Activated T-cell treated with anti-CD3 and anti-CD28 coated beads, Interleukin-2, amount 50 U/mL, for 4 hours (primary cell): ENCODE results near the gene DLEU7. TPM values are rescaled to one million over a fixed set of nuclear protein-coding genes. Genes with fewer than 3 reads are reported as not detected.

Experiments used
- ATAC-seq, 2 donors: fragments of 200-7000 bp; cut with Tn5 transposase; one replicate each; pipeline ENCODE4 v1.10.0; 2021
- DNase-seq: peaks from one replicate; pipeline ENCODE4 v3.0.0-alpha.2; 2020
- H3K27me3 Mint-ChIP-seq: one replicate; pipeline ENCODE4 v1.8.0; 2021; ENCODE audit warnings: low read depth, mixed read lengths
- H3K36me3 Mint-ChIP-seq: one replicate; pipeline ENCODE4 v1.8.0; 2022; ENCODE audit warnings: mixed read lengths; ENCODE audit not compliant: insufficient read depth
- H3K4me1 Mint-ChIP-seq: one replicate; pipeline ENCODE4 v1.8.0; 2021; ENCODE audit warnings: low read depth, mixed read lengths
- H3K4me3 Mint-ChIP-seq: one replicate; pipeline ENCODE4 v1.8.0; 2021; ENCODE audit warnings: mild to moderate bottlenecking, moderate library complexity, mixed read lengths
- H3K9me3 Mint-ChIP-seq: one replicate; pipeline ENCODE4 v1.8.0; 2021; ENCODE audit warnings: mixed read lengths
- total RNA-seq, 3 donors: library from RNA; stranded (reverse); gene quantifications; one replicate each; pipeline ENCODE4 v1.2.1, GENCODE V29; 2021

Gene DLEU7
- total RNA-seq, 3 donors from 2014 or later, result not detected

- no peaks in the 10 kb centered on the region for H3K4me1 Mint-ChIP-seq
- no peak overlapping the region for H3K4me3 Mint-ChIP-seq
- no peak for DNase-seq
- ATAC-seq, result no peak
- H3K9me3 Mint-ChIP-seq, result peaks cover 5% of the 10 kb centered on the region
- no peaks in the 10 kb centered on the region for H3K27me3 Mint-ChIP-seq
- H3K36me3 Mint-ChIP-seq, result no peaks in the 10 kb centered on the region
Observed at GRCh38 chr13:50793026-50793425, 50.5 kb downstream of the DLEU7 start.

- Mint-ChIP-seq H3K36me3 (no peaks in the 10 kb centered on the region), H3K4me1 (no peaks in the 10 kb centered on the region), H3K27me3 (peaks cover under 1% of the 10 kb centered on the region), H3K4me3 (no peak overlapping the region), H3K9me3 (peaks cover 3% of the 10 kb centered on the region)
- DNase-seq (no peak), ATAC-seq (no peak)
Observed at GRCh38 chr13:50788551-50789210, 54.8 kb downstream of the DLEU7 start.

DNA sequence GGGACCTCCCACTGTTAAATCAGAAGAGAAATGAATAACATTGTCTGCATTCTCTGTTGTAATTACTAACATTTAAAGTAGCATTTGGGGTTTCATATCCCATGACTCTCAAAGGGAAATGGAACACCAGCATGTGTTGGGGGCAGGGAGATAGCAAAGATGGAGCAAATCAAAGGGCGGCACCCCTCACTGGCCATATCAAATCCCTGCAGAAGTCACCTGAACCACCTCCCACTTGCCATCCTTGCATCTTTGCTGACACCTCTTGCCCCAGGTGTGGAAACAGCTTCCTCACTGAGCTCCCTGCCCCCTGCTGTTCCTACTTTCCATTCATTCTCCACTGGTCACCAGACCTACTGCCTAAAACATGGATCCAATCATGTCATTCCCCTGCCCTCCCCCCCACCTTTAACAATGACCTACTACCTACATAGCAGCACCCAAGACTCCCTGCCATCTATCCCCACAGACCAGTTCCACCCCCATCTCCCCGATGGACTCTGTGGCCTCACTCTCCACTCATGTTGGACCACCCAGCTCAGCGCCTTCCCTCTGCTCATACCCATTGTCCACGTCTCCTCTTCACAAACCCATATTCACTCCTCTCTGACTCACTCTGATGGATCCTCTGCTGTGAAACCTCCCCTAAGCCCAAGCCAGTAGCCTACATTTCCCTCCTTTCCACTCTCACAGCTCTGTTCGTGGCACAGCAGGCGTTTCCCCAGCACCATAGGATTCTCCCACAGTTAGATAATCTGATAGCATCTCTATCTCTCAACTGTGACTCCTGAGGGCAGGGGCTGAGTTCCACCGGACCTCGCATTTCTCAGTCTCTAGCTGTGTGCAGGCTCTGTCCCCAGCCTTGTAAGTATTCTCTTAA lies 55.9 kb downstream of the DLEU7 start:
- DNase-seq, result no peak
- Mint-ChIP-seq H3K36me3 (no peaks in the 10 kb centered on the region), H3K4me3 (no peak overlapping the region), H3K9me3 (no peaks in the 10 kb centered on the region), H3K27me3 (peaks cover 3% of the 10 kb centered on the region), H3K4me1 (no peaks in the 10 kb centered on the region)
- ATAC-seq, result no peak

GRCh38 chr13:50783717-50784290 lies 59.7 kb downstream of the DLEU7 start:
- Mint-ChIP-seq H3K36me3 (no peaks in the 10 kb centered on the region), H3K4me3 (no peak overlapping the region), H3K9me3 (no peaks in the 10 kb centered on the region), H3K4me1 (no peaks in the 10 kb centered on the region), H3K27me3 (peaks cover 7% of the 10 kb centered on the region)
- DNase-seq, result no peak
- no peak for ATAC-seq

DNA sequence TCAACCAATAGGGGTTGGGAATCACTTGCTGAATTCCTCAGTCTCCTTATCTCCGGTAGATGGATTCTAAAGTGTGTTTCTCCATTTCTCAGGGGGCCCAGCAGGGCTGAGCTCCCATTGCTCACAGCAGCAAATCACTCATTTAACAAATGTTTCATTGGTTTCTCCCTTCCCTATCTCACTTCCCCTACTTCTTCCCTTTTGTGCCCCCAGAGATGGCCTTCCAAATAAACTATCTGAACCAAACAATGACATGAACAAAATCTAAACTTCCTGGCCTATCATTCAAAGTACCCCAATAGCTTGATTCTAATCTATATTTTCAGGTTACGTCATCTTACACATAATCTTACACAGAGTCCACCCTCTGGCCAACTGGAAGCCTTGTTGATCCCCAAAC lies 60.4 kb downstream of the DLEU7 start:
- Mint-ChIP-seq H3K9me3 (no peaks in the 10 kb centered on the region), H3K4me1 (no peaks in the 10 kb centered on the region), H3K36me3 (no peaks in the 10 kb centered on the region), H3K27me3 (peaks cover 7% of the 10 kb centered on the region), H3K4me3 (no peak overlapping the region)
- ATAC-seq (no peak), DNase-seq (no peak)

- DNase-seq (no peak), ATAC-seq (no peak)
- no peaks in the 10 kb centered on the region for H3K4me1 Mint-ChIP-seq
- peaks cover 7% of the 10 kb centered on the region for H3K9me3 Mint-ChIP-seq
- H3K27me3 Mint-ChIP-seq, result peaks cover 17% of the 10 kb centered on the region
- no peak overlapping the region for H3K4me3 Mint-ChIP-seq
- no peaks in the 10 kb centered on the region for H3K36me3 Mint-ChIP-seq
Observed at GRCh38 chr13:50780201-50781015, 63.1 kb downstream of the DLEU7 start.

DNA sequence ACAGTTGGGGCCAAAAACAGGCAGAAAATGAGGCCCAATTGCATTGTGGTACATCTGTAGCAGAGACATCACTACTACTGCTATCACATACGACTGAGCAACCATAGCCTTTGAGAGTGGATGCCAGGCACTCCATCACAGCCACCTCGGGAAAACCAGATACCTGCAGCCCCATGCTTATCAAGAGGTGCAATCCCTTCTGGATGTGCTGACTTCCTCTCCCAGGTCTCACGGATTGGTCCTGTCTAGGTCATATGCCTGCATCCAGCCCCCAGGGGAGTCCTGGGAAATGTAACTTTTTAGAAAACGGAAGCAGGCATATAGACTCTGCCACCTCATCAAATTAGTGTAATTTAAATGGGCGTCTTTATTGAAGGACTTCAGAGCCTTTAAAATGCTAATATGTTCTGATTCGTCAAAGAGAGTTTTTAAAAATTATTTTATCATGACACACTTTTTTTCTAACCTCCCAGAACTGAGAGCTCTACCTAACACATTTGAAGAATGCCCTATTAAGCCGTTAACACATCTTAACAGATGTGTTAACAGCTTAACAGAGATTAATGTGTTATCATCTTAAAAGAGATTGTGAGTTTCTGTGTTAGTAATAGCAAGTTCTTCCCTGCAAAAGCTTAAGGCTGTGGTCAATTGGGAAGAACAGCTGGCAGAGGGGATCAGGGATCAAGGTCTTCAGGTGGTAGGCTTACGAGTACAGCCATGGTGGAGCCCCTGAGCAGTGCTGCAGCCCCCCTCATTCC lies 63.9 kb downstream of the DLEU7 start:
- DNase-seq (no peak), ATAC-seq (no peak)
- Mint-ChIP-seq H3K27me3 (peaks cover 17% of the 10 kb centered on the region), H3K9me3 (peaks cover 7% of the 10 kb centered on the region), H3K4me3 (no peak overlapping the region), H3K4me1 (no peaks in the 10 kb centered on the region), H3K36me3 (peaks cover under 1% of the 10 kb centered on the region)

Other genes starting within 250 kb of the DLEU7 start
- gene RNASEH2B, start 66.1 kb upstream of the DLEU7 start, total RNA-seq, result 10 to 100 TPM; 52.3 to 55.4 (median 53.4) TPM